ENCODE measurements around the gene CMTM8. TPM values are rescaled to one million over a fixed set of nuclear protein-coding genes. Genes with fewer than 3 reads are reported as not detected.
A peak's percentile ranks its signal among the peaks of the same experiment; 100 is the strongest.

The CMTM8 gene
- total RNA-seq, 1 experiment from 2014 or later = 3.3 TPM

DNA sequence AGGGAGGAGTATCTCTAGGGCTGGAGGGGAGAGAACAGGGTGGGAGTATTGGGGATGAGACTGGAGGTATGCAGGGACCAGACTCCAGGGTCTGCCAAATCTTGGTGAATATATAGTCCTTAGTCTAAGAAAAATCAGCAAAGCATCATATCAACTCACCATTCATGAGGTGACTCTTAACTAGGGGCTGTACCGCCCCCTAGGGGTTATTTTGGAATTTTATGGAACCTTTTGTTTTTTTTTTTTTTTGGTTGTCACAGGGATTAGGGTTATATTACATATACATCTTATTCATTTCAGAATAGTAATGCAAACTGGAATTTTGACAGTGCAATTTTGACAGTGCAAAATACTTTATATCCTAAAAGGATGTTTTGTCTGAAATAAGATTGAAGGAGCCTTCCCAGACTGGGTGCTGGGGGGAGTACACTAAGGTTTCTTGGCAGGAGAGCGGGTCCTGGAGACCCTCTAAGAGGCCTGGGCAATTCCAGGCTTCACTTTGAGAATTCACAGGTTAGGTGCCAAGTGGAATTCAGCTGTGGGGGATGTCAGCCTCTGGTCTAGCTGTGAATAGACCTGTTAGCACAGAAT lies 160.6 kb downstream of the CMTM8 start:
- H3K36me3 ChIP-seq = no peaks in the 10 kb centered on the region
- no peak overlapping the region for H3K4me3 ChIP-seq
- no peaks in the 10 kb centered on the region for H3K27me3 ChIP-seq
- peak; percentile 20 to 61 for DNase-seq
- H3K27ac ChIP-seq = no peak overlapping the region
- H3K9me3 ChIP-seq (replicated peaks) = no peaks in the 10 kb centered on the region
- H3K4me1 ChIP-seq = no peaks in the 10 kb centered on the region; the same call in 1 of the 2 replicates

GRCh38 chr3:32401126-32401525 lies 162.6 kb downstream of the CMTM8 start:
- H3K4me1 ChIP-seq = no peaks in the 10 kb centered on the region; the same call in 1 of the 2 replicates
- H3K9me3 ChIP-seq (replicated peaks) = no peaks in the 10 kb centered on the region
- H3K36me3 ChIP-seq = no peaks in the 10 kb centered on the region
- H3K27ac ChIP-seq = peak overlapping the region; percentile 84
- DNase-seq = no peak
- peak overlapping the region; percentile 58 for H3K4me3 ChIP-seq
- no peaks in the 10 kb centered on the region for H3K27me3 ChIP-seq

- DNase-seq = peak; percentile 60 to 66
- peak overlapping the region; percentile 58 for H3K4me3 ChIP-seq
- H3K9me3 ChIP-seq (replicated peaks) = no peaks in the 10 kb centered on the region
- no peaks in the 10 kb centered on the region; the same call in 1 of the 2 replicates for H3K4me1 ChIP-seq
- H3K27ac ChIP-seq = peak overlapping the region; percentile 84
- no peaks in the 10 kb centered on the region for H3K36me3 ChIP-seq
- no peaks in the 10 kb centered on the region for H3K27me3 ChIP-seq
Observed at GRCh38 chr3:32401556-32402081, 163.1 kb downstream of the CMTM8 start.

GRCh38 chr3:32403663-32404062 lies 165.2 kb downstream of the CMTM8 start:
- Histone ChIP-seq H3K9me3 (replicated peaks) (no peaks in the 10 kb centered on the region), H3K36me3 (no peaks in the 10 kb centered on the region), H3K27ac (no peak overlapping the region), H3K27me3 (no peaks in the 10 kb centered on the region), H3K4me1 (no peaks in the 10 kb centered on the region; the same call in 1 of the 2 replicates), H3K4me3 (no peak overlapping the region)
- DNase-seq = peak; percentile 24 to 60

DNA sequence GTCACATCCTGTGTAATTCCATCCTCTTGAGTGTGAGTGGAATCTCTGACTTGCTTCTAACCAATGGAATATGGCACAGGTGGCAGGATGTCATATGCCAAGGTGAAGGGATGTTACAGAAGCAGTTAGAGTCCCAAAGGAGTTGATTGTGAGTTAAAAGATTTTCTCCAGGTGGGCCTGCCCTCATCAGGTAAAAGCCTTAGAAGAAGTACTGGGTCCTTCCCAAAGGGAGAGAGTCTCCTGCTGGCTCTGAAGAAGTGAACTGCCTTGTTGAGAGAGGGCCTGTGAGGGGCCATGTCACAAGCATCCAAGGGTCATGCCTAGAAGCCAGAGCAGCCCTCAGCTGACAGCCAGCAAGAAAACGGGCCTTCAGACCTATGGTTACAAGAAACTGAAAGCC lies 166.2 kb downstream of the CMTM8 start:
- DNase-seq = no peak
- H3K9me3 ChIP-seq (replicated peaks) = no peaks in the 10 kb centered on the region
- no peaks in the 10 kb centered on the region; the same call in 1 of the 2 replicates for H3K4me1 ChIP-seq
- H3K27ac ChIP-seq = no peak overlapping the region
- no peaks in the 10 kb centered on the region for H3K27me3 ChIP-seq
- no peaks in the 10 kb centered on the region for H3K36me3 ChIP-seq
- no peak overlapping the region for H3K4me3 ChIP-seq

DNA sequence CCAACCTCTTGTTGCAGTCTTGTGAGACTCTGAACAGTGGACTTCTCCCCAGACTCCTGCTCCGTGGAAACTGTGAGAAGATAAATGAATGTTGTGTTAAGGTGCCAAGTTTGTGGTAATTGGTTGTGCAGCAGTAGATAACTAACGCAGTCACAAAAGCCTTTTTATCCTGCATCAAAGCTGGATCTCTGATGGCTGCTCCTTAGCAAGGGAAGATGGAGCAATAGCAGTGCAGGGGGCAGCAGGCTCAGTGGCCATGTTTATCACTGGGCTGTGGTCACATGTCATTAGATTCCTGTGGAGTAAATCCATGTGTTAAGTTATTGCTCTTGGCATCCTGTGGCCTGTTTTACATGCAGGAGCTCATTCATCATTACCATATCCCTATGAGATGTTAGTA lies 166.7 kb downstream of the CMTM8 start:
- no peak for DNase-seq
- H3K27ac ChIP-seq = no peak overlapping the region
- H3K4me3 ChIP-seq = no peak overlapping the region
- H3K27me3 ChIP-seq = no peaks in the 10 kb centered on the region
- no peaks in the 10 kb centered on the region for H3K9me3 ChIP-seq (replicated peaks)
- no peaks in the 10 kb centered on the region for H3K36me3 ChIP-seq
- no peaks in the 10 kb centered on the region; the same call in 1 of the 2 replicates for H3K4me1 ChIP-seq

DNA sequence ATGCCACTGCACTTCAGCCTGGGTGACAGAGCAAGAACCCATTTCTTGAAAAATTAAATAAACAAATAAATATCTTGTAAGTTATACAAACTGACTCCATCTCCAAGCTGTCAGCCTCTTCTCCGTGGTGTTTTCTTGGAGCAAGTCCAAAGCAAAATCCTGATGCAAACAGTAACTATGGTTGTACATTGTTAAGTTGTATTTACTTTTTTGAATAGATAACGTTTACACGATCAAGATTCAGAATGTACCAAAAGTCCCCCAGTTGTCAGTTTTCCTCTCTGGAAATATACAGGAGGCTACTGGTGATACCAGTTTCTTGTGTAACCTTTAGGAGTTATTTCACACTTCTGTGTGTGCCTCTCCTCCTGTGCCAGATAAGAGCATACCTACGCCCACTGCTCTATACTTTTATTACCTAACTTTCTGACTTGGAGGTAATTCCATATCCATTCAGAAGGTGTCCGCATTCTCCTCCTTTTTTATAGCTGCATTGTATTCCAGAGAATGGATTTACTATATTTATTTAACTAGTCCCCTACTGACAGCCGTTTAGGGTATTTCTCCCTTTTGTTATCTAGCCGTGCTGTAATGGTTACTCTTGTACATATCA lies 167.3 kb downstream of the CMTM8 start:
- Histone ChIP-seq H3K36me3 (no peaks in the 10 kb centered on the region), H3K27me3 (no peaks in the 10 kb centered on the region), H3K9me3 (replicated peaks) (no peaks in the 10 kb centered on the region), H3K4me3 (no peak overlapping the region), H3K4me1 (peaks cover 4% of the 10 kb centered on the region; the same call in 1 of the 2 replicates), H3K27ac (no peak overlapping the region)
- DNase-seq = no peak

DNA sequence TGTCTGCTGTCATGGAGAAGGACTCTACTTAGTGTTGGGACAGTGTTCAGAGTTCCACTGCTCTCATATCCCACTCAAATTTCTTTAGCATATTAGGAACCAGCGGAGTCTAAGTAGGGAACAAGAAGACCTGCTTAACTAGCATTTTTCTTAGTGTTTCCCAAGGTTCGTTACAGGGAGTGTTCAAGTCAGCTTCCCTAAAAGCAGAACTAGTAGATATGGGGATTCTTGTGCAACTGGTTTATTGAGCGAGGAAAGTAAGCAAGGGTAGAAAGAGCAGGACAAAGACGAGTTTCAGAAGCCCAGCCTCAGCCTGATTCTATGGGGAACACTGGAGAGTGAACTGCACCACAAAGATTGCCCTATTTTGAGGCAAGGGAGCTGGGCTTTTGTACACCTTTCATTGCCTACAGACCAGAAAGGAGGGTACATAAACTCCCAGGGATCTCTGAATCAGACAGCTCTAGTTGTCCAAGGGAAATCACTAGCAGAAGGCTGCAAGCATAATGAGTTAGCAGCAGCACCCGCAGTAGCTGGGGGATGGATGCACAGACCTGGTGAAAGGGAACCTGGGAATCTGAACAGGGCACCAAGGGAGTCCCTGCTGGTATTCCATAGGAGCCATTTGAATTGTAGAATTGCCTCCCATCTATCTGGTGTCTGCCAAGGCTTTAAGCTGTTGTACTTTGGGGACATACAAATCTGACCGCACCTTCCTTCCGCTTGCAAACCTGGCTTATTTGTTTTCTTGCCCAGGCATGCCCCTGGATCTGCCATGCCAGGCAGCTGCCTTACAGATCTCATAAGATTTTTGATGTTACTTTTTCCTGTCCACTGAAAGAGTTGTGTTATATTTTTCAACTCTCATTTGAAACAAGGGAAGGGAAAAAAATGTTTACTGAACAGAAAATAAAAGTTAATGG lies 168.3 kb downstream of the CMTM8 start:
- no peak overlapping the region for H3K27ac ChIP-seq
- H3K9me3 ChIP-seq (replicated peaks) = no peaks in the 10 kb centered on the region
- H3K4me3 ChIP-seq = no peak overlapping the region
- DNase-seq = no peak
- H3K27me3 ChIP-seq = no peaks in the 10 kb centered on the region
- H3K4me1 ChIP-seq = peaks cover 14% of the 10 kb centered on the region
- no peaks in the 10 kb centered on the region for H3K36me3 ChIP-seq

GRCh38 chr3:32410367-32411246 lies 172.1 kb downstream of the CMTM8 start:
- peak; percentile 49 to 70 for DNase-seq
- H3K4me1 ChIP-seq = peaks cover 28% of the 10 kb centered on the region
- no peak overlapping the region for H3K27ac ChIP-seq
- no peak overlapping the region for H3K4me3 ChIP-seq
- H3K9me3 ChIP-seq (replicated peaks) = no peaks in the 10 kb centered on the region
- no peaks in the 10 kb centered on the region for H3K27me3 ChIP-seq
- H3K36me3 ChIP-seq = no peaks in the 10 kb centered on the region

DNA sequence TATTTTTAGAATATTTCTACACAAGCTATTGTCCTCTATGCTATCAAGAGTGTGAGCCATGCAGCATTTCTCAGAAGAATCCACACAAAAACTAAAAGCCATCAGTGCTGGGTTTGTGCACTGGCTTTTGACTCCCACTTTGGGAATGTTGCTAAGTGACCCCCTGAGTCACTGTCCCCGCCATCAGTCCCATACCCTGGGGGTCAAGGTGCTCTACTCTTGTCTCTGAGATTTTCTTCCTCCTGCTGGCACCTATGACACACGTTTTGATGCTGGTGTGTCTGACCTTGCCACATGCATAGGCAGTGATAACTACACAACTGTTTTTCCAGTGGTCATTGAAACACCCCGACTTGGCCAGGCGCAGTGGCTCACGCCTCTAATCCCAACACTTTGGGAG lies 173.0 kb downstream of the CMTM8 start:
- no peak for DNase-seq
- Histone ChIP-seq H3K27me3 (no peaks in the 10 kb centered on the region), H3K9me3 (replicated peaks) (no peaks in the 10 kb centered on the region), H3K36me3 (no peaks in the 10 kb centered on the region), H3K4me1 (peaks cover 28% of the 10 kb centered on the region), H3K27ac (no peak overlapping the region), H3K4me3 (no peak overlapping the region)

DNA sequence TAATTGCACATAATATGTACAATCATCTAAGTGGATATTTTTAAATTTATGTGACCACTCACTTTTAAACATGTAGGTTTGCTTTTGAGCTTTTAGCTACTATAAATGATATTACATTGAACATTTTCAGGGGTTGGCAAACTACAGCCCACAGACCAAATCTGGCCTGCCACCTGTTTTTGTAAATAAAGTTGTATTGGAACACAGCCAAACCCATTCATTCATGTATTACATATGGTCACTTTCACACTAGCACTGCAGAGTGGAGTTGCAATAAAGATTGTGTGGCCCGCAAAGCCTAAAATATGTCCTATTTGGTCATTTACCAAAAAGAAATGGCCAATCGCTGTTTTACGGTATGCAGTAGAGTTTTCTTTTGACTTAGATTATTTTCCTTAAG lies 174.4 kb downstream of the CMTM8 start:
- peaks cover 28% of the 10 kb centered on the region for H3K4me1 ChIP-seq
- no peaks in the 10 kb centered on the region for H3K27me3 ChIP-seq
- H3K9me3 ChIP-seq (replicated peaks) = no peaks in the 10 kb centered on the region
- H3K4me3 ChIP-seq = no peak overlapping the region
- peak; percentile 12 to 72 for DNase-seq
- no peaks in the 10 kb centered on the region for H3K36me3 ChIP-seq
- H3K27ac ChIP-seq = no peak overlapping the region

- H3K36me3 ChIP-seq = no peaks in the 10 kb centered on the region
- no peaks in the 10 kb centered on the region for H3K27me3 ChIP-seq
- H3K27ac ChIP-seq = no peak overlapping the region; the same call in 1 of the 2 replicates
- H3K9me3 ChIP-seq (replicated peaks) = no peaks in the 10 kb centered on the region
- peak in 1 of 2 experiments; percentile 45 for DNase-seq
- H3K4me3 ChIP-seq = no peak overlapping the region
- H3K4me1 ChIP-seq = peaks cover 28% of the 10 kb centered on the region
Observed at GRCh38 chr3:32413845-32414521, 175.5 kb downstream of the CMTM8 start.

DNA sequence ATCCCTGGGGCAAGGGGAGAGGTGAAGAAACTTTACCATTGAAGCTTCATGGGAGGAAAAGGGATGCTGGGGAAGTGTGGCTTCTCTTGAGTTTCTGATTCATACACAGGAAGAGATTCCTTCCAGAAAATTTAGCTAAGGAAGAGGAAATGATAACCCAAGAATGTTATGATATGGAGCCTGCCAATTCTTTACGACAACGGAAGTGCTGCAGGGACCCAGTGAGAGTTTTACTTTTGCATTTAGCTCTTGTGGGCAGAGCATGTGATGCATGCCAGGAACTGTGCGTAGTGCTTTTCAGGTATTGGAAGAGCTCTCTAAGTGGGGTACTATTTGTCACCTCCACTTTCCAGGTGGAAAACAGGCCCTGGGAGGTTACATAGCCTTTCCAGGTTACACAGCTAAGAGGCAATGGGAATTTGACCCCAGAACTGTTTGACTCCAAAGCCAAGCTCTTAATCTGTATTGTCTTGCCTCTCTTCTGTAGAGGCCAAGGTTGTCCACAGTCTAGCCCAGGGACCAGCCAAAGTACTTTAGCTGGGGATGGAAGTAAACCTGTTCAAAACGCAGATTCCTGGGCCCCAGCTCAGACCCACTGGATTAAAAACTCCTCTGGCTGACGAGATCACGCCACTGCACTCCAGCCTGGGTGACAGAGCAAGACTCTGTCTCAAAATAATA lies 176.2 kb downstream of the CMTM8 start:
- DNase-seq = no peak

More for the DNA sequence above, 176.2 kb downstream of the CMTM8 start:
- no peaks in the 10 kb centered on the region for H3K9me3 ChIP-seq (replicated peaks)
- no peak overlapping the region; the same call in 1 of the 2 replicates for H3K27ac ChIP-seq
- H3K4me3 ChIP-seq = no peak overlapping the region
- no peaks in the 10 kb centered on the region for H3K36me3 ChIP-seq
- H3K27me3 ChIP-seq = no peaks in the 10 kb centered on the region
- peaks cover 28% of the 10 kb centered on the region for H3K4me1 ChIP-seq
